Stimulated activated CD4-positive, alpha-beta T cell treated with anti-CD3 and anti-CD28 coated beads, Interleukin-4, amount 100 ng/mL, for 1 hour (primary cell): ENCODE data around the gene SORBS2.
"Not testable (repeated sequence)": the region's sequence is repeated elsewhere in the genome, so short reads cannot be mapped to it uniquely, and the experiment has no call there.

Experiments used
- DNase-seq: peaks from one replicate; pipeline ENCODE4 v3.0.0-alpha.2; 2020

Gene SORBS2

DNA sequence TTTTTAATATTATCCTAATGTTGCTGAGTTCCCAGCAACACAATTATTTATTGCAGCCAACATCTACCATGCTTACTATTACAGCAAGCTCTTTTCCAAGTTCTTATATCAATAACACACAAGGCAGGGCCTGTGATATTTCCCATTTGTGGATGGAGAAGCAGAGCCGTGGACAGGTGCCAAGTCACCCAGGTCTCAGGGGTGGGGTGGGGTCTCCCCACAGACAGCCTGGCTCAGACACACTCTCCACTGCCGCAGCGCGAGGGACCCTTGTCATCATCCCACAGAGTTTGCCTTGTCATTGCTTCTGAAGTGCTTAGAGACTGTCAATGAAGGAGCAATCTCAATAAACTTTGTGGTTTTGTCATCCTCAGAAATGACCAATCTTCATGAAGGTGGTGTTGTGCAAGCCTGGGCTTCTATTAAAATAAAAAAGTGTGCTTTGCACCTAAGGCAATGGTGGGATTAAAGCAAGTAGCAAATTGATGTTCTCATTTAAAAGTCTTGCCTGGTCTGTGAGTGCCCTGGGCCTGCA, 76.1 kb downstream of the SORBS2 start:
- DNase-seq, result no peak

DNA sequence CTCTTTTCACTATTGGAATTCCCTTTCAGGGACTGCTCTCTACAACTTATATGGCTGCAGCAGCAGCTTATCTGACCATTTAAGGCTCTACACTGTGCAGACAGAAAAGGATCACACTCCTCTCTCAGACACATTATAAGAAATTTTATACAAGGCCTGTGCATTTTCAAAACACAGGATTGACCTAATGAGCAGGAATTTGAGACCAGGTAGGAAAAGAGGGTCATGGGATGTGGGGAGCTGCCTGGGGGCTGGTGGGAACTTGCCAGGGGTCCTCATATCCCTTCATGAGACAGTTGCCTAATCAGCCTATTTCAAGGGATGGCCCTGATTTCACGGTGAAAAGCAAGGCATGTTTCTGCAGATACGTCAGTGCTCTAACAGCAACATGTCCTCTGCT, 77.1 kb downstream of the SORBS2 start:
- DNase-seq, result no peak

DNA sequence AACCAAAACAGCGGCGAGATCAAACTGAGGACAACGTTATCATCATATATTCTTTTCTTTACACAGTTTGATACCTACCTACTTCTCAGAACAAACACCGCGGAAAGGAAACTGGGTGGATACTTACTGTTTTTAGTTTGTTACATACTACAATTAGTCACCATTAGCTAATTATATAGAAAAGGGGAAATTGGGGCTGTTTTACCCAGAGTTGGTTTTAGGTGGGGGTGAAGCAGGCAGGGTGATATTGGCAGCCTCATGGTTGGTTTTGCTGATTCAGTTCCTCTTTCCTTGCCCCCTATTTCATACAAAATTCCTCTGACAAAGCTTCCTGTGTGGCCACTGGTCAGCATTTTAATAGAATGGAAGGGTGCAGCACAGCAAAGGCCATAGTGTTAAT, 77.8 kb downstream of the SORBS2 start:
- DNase-seq, result no peak

DNA sequence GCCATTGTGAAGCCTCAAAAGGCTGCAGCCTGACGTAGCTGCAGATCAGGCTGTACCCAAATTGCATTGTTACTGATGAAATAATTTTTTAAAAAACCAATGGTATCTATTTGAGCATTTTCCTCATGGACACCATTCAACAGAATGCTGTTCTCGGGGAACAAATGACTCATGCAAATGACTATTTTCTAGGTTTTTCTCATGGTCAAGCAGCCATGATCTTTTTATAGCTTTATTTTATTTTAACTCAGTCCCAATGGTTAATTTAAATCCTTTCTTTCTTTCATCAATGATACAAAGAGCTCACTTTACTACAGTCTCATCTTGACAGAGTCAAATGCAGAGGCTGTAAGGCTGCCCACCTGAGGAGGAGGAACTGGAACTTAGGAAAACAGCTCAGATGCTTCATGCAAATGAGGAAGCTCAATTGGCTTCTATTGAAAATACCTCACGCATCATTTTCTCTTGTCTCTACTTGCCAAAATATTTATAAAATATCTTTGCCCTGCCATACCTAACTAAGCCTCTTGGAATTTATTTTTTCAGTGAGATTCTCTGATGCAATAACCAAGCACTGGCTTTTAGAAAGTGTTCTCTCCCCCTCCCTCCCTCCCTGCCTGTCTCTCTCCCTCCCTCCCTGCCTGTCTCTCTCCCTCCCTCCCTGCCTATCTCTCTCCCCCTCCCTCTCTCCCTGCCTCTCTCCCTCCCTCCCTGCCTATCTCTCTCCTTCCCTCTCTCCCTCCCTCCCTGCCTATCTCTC, 81.0 kb downstream of the SORBS2 start:
- no peak for DNase-seq

DNA sequence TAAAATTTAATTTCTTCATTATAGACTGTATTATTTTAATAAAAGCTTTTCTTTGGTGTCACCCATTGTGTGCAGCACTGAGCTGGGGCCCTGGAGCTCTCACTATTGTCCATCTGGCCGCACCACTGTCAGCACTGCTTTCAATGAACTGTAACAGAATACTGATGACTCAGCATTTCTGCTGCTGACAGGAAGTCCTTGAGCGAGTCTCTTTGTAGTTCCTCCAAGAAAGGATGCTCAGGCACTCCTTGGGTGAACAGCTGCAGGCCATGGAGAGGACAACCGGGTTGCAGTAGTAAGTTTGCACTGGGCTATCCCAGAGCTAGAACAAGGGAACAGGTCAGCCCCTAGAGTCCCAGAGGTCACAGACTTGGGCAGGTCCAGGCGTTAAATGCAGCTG, 81.6 kb downstream of the SORBS2 start:
- no peak for DNase-seq

DNA sequence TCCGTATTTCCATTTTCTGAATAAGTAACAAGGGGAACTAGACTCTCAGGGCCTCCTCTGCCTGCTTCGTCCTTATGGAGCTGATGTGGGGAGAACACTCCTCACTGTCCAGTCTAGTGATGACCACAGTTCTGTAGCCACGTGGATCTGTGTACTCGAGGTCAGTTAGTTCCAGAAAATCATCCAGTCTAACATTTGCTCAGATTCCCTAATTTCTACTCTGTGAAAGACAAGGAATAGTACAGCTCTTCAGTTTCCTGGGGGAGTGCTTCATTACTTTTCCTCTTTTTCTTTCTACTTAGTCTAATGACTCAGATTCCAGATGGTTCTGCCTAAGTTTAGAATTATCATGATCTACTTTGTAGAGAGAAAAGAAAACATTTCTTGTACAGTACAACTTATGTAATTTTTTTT, 82.6 kb downstream of the SORBS2 start:
- no peak for DNase-seq

DNA sequence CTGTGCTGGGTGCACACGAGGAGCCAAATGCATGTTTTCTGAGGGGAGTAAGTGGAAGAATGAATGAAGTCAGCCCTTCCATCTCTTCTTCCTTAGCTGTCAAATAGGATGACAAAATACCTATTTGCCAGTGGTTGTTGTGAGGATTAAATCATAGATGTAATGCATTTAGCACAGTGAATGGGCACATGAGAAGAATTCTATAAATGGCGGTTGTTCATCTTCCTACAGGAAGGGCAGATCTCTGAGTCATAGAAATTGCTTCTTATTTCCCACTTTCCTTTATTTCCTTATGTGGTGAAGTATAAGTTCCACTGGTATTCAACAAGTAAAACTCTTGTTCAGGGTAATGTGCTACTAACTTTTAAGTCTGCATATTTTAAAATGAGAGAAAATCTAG, 83.1 kb downstream of the SORBS2 start:
- no peak for DNase-seq

DNA sequence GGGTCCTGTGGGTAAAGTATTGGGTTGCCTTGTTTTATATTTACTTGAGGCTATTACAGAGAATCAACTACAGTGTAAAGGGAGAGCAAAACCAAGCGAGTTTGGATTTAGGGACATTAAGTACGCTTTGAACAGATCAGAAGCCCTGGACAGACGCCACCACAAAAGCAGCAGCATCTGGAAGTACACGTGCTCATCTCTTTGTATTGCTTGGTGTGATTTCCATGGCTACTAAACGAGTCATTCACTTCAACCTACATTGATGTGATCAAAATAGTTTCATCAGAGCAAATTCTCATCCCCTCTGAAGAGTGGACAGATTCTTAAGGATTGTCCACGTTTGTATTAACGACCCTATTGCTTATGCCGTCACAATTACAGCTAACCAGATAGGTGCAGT, 85.1 kb downstream of the SORBS2 start:
- DNase-seq, result no peak

DNA sequence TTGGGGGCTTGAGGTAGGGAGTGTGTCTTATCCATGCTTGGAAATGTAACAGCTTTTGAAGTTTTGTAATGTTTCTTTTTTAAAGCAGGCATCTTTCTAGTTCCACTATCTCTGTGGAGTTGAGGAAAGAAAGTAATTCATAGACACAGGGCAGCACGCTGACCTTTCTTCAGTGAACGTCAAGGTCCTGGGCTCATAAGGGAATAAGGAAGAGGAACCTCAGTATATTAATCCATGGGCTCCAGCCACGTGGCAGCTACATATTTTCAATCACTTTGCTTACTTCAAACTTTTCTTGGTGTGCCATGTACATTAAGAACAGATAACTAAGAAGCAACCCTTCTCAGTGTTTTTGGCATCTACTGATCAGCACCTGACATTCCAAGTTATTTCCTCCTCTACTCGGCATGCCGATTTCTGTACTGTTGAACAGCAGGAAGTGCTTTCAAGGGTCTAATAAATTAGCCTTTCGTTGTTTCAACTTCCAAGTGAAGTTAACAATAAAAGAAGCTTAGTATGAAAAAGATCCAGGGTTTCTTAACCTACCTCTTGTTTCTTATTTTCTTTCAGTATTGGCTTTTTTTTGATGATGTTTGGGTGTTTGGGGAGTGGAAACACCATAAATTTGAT, 88.2 kb downstream of the SORBS2 start:
- no peak for DNase-seq

DNA sequence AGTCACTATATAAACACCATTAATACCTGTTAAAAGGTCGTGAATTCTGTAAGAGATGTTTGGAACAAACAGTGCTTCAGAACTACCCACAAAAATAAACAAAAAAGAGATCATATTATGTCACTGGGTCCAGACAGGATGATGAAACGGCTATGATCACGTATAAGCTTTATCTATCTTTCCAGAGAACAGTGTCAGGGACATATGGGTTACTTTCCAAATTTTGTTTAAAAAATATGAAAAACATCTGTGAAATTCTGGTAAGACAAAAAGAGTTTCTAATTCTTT, 90.0 kb downstream of the SORBS2 start:
- no peak for DNase-seq

DNA sequence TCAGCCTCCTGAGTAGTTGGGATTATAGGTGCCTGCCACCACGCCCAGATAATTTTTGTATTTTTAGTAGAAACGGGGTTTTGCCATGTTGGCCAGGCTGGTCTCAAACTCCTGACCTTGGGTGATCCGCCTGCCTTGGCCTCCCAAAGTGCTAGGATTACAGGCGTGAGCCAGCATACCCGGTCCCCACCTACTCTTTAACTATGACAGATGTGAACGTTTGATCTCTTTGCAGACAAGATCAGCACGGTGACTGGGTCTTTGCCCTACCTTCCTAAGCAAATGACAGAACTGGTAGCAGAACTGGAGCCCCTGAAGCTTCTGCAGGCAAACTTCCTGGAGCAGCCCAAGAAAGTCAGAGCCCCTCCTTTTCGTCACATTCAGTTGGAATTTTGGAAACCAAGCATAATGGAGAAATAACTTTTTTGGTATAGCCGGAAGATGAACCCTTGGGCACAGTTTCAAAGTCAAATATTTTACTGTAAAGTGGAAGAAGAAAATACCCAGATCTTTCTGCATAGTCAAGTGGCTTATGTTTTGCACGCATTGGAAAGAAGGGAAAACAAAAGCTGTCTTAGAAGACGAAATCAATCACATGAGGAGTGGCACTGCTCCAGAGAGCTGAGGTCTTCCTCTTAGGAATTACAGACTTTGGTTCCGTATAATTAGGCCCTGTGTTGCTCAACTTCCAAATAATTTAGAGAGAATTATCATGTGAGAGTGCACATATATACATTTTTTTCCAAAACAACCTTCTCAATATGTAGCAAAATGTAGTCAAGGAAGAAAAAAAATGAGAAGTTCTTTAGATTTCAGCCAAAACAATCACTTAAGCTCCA, 90.6 kb downstream of the SORBS2 start:
- DNase-seq, result no peak

DNA sequence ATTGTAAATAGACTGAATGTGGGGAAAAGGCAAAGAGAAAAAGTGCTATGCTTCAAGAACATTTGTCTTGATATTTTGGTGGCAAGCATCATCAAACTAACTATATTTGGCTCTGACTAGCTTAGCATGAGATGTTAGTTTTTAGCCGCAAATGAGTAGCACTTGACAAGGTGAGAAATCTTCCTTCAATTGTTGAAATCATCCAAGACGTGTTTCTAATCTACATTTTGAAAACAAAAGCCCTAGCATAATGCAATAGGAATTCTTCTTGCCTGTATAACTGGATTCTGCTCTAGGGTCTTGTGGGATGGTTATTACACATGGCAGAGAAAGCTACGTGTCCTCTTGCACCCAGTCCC, 92.5 kb downstream of the SORBS2 start:
- no peak for DNase-seq

DNA sequence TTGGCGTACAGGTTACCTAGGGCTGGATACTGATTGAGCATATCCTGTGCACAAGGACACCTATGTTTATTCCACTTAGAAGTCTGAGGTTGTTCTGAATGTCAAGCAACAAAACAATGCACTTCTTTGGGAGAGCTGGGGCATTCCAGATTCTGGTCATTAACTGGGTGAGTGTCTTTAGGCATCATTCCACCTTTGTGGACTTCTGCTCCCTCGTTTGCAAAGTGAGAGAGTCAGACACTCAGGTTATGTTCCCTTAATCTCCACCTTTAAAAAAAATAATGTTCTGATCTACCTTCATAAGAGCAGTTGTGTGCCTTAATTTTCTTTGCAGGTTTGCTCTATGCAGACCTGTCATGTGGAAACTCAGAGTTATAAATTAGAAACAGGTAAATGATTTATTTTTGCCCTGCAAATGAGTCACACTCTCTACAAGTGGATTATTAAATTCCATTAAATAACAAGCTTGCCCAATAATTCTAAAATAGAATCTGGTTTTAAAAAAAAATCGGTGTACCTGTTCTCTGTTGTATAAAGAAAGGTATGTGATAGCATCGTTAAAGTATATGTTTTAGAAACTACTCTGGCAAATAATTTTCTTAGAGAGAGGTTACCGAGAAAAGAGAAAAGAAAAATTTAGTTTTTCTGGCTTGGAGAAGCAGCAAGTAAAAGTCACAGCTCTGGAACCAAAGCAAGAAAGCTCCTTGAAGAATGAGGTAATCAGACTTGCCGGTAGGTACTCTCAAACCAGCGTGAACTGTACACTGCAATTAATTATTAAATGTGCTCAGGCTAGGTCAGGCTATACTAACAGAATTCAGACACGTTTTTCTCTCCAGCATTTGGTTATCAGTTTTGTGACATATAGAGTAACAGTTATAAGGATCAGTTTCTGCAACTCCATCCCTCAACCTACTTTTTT, 93.2 kb downstream of the SORBS2 start:
- DNase-seq, result no peak

DNA sequence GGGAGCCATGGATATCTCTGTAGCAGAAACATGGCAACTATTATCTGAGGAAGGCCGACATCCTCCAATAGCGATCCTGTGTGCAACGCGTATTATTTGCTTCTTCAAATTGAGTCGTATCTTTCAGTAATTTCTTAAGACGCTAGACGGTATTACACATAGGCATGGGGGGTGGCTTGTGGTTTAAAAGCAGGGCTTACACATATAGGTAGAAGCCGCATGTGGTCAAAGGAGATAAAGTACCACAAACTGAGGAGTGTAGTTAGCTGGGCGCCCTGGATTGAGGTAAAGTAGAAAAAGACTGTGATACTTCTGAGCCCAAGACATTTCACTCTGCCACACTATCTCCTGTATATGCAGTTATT, 94.6 kb downstream of the SORBS2 start:
- DNase-seq, result no peak

DNA sequence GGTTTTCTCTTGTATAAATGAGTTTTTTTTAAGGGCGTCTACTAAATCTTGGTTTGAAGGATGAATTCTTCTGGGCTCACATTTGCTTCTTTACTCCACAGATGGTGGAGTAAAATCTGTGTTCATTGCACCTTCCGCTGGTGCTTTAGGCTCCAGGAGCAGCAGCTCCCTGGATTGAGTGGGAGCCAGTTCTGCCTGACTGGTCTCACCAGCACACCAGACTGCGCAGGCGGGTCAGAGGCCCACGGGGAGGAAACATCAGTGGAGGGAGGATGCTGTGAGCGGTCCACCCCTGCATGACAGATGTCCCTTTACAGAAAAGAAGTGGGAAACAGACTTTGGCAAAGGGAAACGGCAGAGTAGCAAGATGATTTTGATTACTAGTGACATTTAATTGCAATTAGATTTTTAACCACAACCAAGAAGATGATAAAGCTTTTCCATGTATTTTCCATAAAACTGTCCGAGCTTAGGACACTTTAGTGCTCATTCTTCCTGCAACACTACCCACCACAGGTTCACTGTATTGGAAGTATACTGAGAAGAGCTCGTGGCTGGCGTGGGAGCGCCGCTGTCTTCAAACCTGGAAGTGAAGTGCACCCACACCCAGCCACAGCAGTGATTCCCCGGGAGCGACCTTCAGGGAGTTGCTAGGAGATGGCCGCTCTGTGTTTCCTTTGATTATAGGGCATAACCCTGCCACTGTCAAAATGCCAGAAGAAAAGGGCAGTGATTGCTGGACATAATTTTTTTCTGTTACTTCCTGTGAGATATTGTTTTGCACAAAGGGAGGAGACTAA, 95.2 kb downstream of the SORBS2 start:
- DNase-seq, result no peak

DNA sequence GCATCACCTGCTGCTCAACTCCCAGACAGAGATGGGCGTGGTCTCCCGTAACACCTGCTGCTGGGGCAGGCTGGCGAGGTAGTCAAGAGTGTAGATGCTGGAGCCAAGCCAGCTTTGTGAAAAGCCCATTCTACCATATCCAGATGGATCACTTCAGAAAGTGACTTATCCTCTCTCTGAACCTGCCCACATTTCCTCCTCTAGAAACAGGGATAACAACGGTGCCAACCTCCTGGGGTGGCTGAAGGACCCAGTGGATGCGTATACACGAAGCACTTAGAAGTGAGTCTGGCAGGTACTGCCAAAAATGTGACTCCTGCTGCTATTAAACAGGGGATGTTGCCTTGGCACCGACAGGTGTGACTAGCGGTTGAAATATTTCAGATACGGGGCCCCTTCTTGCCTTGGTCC, 95.8 kb downstream of the SORBS2 start:
- no peak for DNase-seq

DNA sequence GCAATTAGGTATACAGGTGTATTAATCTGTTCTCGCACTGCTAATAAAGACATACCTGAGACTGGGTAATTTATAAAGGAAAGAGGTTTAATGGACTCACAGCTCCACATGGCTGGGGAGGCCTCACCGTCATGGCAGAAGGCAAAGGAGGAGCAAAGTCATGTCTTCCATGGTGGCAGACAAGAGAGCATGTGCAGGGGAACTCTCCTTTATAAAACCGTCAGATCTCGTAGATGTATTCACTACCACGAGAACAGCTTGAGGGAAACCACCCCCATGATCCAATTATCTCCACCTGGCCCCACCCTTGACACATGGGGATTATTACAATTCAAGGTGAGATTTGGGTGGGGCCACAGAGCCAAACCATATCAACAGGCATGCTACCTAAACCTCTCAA, 97.5 kb downstream of the SORBS2 start:
- DNase-seq, result not testable (repeated sequence)

DNA sequence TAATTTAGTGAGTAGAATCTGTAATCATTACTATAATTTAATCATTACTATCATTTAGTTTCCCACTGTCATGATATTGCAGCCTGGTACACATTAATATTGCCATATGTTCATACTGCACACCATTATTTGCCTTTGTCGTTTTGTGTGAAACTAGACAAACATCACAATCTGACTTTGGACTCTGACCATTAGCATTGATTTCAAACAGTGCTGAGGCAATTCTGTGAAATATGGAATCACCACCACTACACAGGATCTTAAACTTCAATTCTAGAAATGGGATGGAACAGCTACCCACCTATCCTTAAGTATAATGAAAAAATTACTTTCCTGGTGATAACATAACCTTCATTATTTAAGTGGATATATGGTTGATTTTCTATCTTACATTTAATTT, 98.3 kb downstream of the SORBS2 start:
- DNase-seq, result no peak

DNA sequence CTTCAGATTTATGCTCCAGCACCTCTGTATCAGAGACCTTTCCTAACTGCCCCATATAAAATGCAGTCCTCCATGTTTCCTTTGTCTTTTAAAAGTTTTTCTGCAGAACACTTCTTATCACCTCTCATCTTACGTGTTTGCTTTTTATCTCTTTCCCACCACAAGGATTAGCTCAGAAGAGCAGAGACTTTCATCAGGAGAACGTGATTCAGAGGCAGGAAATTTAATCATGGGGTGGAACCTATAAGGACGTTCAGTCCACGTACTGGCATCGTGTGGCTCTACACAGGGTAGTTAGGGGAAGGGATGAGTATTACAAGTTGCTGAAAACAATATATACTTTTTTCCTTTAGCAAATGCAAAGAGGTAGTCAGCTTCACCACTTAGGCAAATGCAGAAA, 98.7 kb downstream of the SORBS2 start:
- no peak for DNase-seq

DNA sequence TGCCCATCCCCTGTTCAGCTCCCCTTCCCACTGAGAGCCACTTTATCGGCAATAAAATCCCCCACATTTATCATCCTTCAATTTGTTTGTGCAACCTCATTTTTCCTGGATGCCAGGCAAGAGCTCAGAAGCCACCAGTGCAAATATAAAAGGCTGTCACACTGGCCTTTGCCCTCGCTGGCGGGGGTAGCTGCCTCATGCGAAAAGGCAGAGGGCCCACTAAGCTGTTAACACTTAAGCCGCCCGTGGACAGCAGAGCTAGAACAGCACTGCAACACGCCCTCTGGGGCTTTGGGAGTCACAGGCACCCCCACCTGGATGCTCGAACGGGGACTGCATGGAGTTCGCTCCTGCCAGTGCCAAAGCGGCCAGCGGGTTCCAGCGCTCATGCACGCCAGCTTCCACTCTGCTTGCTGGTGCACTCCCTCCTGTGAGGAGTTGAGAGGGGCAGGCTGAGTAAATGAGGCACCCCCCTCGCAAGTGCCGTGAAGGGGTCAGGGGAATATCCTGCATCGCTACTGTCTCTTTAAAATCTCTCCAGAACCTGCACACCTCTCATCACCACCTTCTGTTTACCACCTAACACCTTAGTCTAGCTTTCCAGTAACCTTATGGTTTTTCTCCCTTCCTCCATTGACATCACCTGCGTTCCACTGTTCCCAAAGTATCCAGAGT, 99.5 kb downstream of the SORBS2 start:
- DNase-seq, result no peak

DNA sequence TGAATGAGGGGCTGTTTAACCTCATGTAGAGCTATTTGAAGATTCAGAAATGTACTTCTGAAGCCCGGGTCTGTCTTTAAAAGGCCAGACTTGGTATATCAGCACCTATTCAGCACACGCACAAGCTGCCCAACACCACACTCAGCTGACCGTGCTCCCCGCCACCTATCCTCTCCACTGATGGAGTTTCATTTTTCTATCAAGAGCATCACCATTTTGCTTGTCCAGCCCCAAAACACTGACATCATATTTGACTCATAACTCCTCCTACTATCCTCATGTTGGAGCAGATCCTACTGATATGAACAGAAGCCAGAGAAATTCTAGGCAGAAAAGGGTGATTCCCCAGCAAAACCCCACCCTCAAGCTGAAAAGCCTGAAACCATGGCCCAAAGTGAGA, 100.3 kb downstream of the SORBS2 start:
- DNase-seq, result no peak
